Natural killer cell (primary cell): ENCODE data around the gene ZNF30. TPM values are rescaled to one million over a fixed set of nuclear protein-coding genes. Genes with fewer than 3 reads are reported as not detected.

Experiments
- ATAC-seq, 3 donors: fragments of 150-1000 bp in 2 of 3; fragments of 200-7000 bp in 1 of 3; cut with Tn5 transposase; 1 replicate in 1 of 3; 2 replicates in 2 of 3; pipeline ENCODE4 v1.10.0; 2021; ENCODE audit warnings: mild to moderate bottlenecking in 2 of 3, moderate library complexity in 2 of 3
- DNase-seq, 2 donors: peaks; one replicate each; pipeline versions ENCODE4 v3.0.0 to v3.0.0-alpha.2; 2013 to 2021; ENCODE audit warnings: mixed read lengths in 1 of 2
- H3K27ac ChIP-seq: one replicate; pipeline ENCODE4 v1.5.1; 2013; ENCODE audit warnings: mild to moderate bottlenecking, low read length
- H3K27me3 ChIP-seq: one replicate; pipeline ENCODE4 v1.6.1; 2013; ENCODE audit warnings: low read length; ENCODE audit not compliant: control insufficient read depth, insufficient read depth
- H3K36me3 ChIP-seq: one replicate; pipeline ENCODE4 v1.6.1; 2013; ENCODE audit warnings: low read length; ENCODE audit not compliant: control insufficient read depth, insufficient read depth
- H3K4me1 ChIP-seq: one replicate; pipeline ENCODE4 v1.6.1; 2013; ENCODE audit warnings: low read length; ENCODE audit not compliant: control insufficient read depth, insufficient read depth
- H3K4me3 ChIP-seq: one replicate; pipeline ENCODE4 v1.5.1; 2013; ENCODE audit warnings: low read length
- H3K9me3 ChIP-seq: one replicate; pipeline ENCODE4 v1.6.1; 2013; ENCODE audit warnings: low read length; ENCODE audit not compliant: control insufficient read depth, insufficient read depth
- H3K27ac Mint-ChIP-seq, 2 donors: one replicate each; pipeline ENCODE4 v1.8.0; 2022; ENCODE audit warnings: mild to moderate bottlenecking in 2 of 2, mixed read lengths in 2 of 2, moderate library complexity in 1 of 2
- H3K27me3 Mint-ChIP-seq, 2 donors: one replicate each; pipeline ENCODE4 v1.8.0; 2022; ENCODE audit warnings: low read depth in 2 of 2, mixed read lengths in 2 of 2
- H3K36me3 Mint-ChIP-seq: one replicate; pipeline ENCODE4 v1.8.0; 2022; ENCODE audit warnings: mixed read lengths
- H3K4me1 Mint-ChIP-seq, 2 donors: one replicate each; pipeline ENCODE4 v1.8.0; 2022; ENCODE audit warnings: mixed read lengths in 2 of 2
- H3K4me3 Mint-ChIP-seq: one replicate; pipeline ENCODE4 v1.8.0; 2022; ENCODE audit warnings: mild to moderate bottlenecking, moderate library complexity, mixed read lengths
- H3K9me3 Mint-ChIP-seq, 2 donors: one replicate each; pipeline ENCODE4 v1.8.0; 2022; ENCODE audit warnings: mixed read lengths in 2 of 2
- CTCF ChIP-seq: fragments of 200-600 bp; IDR thresholded peaks from one replicate; pipeline ENCODE4 v1.8.0; 2022; ENCODE audit warnings: antibody characterized with exemption
- WGBS: methylation state at CpG from one replicate; pipeline ENCODE4 v1.1.7; 2013; ENCODE audit warnings: missing lambda C conversion rate; ENCODE audit not compliant: insufficient coverage; 5-methylcytosine and 5-hydroxymethylcytosine counted together
- intact Hi-C: fragments of 100-400 bp; cut with micrococcal nuclease; formaldehyde crosslinking; loops from one replicate; pipeline ENCODE4 v1.14.2; 2022
- total RNA-seq, 4 donors: library from RNA; stranded (reverse); fragments of 120-200 nt in 1 of 4; gene quantifications; one replicate each; pipeline versions ENCODE4 v1.2.3 to v1.2.4, GENCODE V29; 2013 to 2022

Gene ZNF30
- 1 to 10 TPM; 2.7 to 4.3 (median 3.8) TPM for total RNA-seq
- 7.1 TPM for total RNA-seq (2013)

DNA sequence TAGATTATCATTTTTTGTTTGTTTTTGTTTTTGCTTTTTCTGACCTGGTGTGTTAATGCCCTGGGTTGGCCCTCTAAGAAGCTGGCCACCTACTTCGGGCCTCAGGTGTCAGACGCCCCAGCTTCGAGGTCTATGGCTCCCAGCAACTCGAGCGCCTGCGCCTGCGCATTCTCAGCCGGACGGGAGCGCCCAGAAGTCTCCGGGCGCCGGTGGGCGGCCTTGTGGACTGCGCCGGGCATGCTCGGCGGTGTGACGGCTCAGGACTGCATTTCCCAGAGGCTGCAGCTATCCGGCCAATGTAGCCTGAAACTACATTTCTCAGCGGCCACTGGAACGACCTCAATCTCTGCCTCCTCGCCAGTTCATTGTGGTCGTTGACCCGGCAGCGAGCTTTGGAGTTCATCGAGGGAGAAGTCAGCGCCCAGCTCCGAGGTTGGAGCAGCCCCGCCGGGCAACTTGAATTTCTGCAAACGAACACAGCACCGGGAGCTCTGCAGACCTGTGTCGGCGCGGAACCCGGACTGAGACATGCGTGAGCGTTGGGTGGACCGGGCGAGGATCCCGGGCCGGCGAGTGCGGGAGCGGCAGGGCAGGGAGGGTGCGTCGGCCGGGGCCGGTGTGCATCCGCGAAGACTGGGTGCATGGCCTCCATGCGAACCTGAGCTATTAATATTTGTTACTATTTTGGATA, at the start of gene ZNF30:
ZNF30 (plus strand) TSS at position 219 of the 691 bp plus-strand sequence. CDS start 3,045 bp downstream, outside the sequence.
- H3K9me3 Mint-ChIP-seq, result no peaks in the 10 kb centered on the region
- H3K27ac ChIP-seq, result peak within 1 kb of the TSS; percentile 52

GRCh38 chr19:34879563-34879962, 47.1 kb upstream of the ZNF30 start:
- H3K27ac ChIP-seq, result no peak overlapping the region
- Mint-ChIP-seq H3K4me3 (no peak overlapping the region), H3K4me1 (no peaks in the 10 kb centered on the region), H3K27me3 (peaks cover 9 to 22% of the 10 kb centered on the region in 2 donors), H3K27ac (no peak overlapping the region), H3K9me3 (peaks cover 0 to 2% of the 10 kb centered on the region in 2 donors), H3K36me3 (peaks cover 5% of the 10 kb centered on the region)
- H3K36me3 ChIP-seq, result no peaks in the 10 kb centered on the region
- no peaks in the 10 kb centered on the region for H3K4me1 ChIP-seq
- intact Hi-C loops, result no loop called here
- no peaks in the 10 kb centered on the region for H3K9me3 ChIP-seq
- no peak overlapping the region for H3K4me3 ChIP-seq
- no peaks in the 10 kb centered on the region for H3K27me3 ChIP-seq
- no peak for DNase-seq
- no peak for TF ChIP-seq CTCF
- ATAC-seq, result no peak

More for the DNA sequence above, at the start of gene ZNF30:
- Mint-ChIP-seq H3K27me3 (peaks cover 3 to 7% of the 10 kb centered on the region in 2 donors), H3K36me3 (no peaks in the 10 kb centered on the region), H3K4me3 (peak within 1 kb of the TSS; percentile 94), H3K4me1 (peaks cover 13 to 14% of the 10 kb centered on the region in 2 donors), H3K27ac (peak within 1 kb of the TSS; percentile 63 to 83)
- intact Hi-C loops, result no loop called here
- WGBS, result under 1% methylated on average over 53 of the region's 53 CpGs
- ATAC-seq, result peak; percentile 91 to 99 (median 98)
- Histone ChIP-seq H3K27me3 (no peaks in the 10 kb centered on the region), H3K36me3 (no peaks in the 10 kb centered on the region), H3K4me3 (peak within 1 kb of the TSS; percentile 90), H3K9me3 (no peaks in the 10 kb centered on the region), H3K4me1 (peaks cover 10% of the 10 kb centered on the region)
- DNase-seq, result peak; percentile 72 to 87
- TF ChIP-seq CTCF, result no peak

DNA sequence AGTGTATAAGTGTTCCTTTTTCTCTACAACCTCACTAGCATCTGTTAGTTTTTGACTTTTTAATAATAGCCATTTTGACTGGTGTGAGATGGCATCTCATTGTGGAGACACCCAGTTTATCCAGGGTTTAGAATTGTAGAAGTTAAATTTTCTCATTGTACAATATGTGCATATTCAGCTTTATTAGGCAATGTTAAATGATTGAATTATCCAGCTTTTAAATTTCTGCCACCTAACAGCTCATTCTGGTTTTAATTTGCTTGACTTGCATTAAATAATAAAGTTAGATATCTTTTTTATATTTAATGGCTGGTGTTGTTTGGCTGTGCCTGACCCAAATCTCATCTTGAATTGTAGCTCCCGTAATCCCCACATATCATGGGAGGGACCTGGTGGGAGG, 46.7 kb upstream of the ZNF30 start:
- no peak overlapping the region for H3K4me3 ChIP-seq
- no peak for TF ChIP-seq CTCF
- Mint-ChIP-seq H3K27ac (no peak overlapping the region), H3K4me1 (no peaks in the 10 kb centered on the region), H3K27me3 (peaks cover 9 to 27% of the 10 kb centered on the region in 2 donors), H3K36me3 (peaks cover 10% of the 10 kb centered on the region), H3K4me3 (no peak overlapping the region), H3K9me3 (peaks cover 4 to 6% of the 10 kb centered on the region in 2 donors)
- ATAC-seq, result no peak
- no peaks in the 10 kb centered on the region for H3K36me3 ChIP-seq
- no peaks in the 10 kb centered on the region for H3K27me3 ChIP-seq
- DNase-seq, result no peak
- no peaks in the 10 kb centered on the region for H3K4me1 ChIP-seq
- WGBS, result 100% methylated on average over 1 of the region's 1 CpG
- no peak overlapping the region for H3K27ac ChIP-seq
- H3K9me3 ChIP-seq, result no peaks in the 10 kb centered on the region
- intact Hi-C loops, result no loop called here

- H3K4me1 Mint-ChIP-seq, result no peaks in the 10 kb centered on the region
- Histone ChIP-seq H3K27ac (no peak overlapping the region), H3K4me3 (no peak overlapping the region), H3K27me3 (no peaks in the 10 kb centered on the region), H3K36me3 (no peaks in the 10 kb centered on the region), H3K4me1 (no peaks in the 10 kb centered on the region), H3K9me3 (peaks cover 5% of the 10 kb centered on the region)
- peaks cover 6 to 30% of the 10 kb centered on the region in 2 donors for H3K27me3 Mint-ChIP-seq
- TF ChIP-seq CTCF, result no peak
- intact Hi-C loops, result no loop called here
- peaks cover 25% of the 10 kb centered on the region for H3K36me3 Mint-ChIP-seq
- ATAC-seq (no peak), DNase-seq (no peak)
- 40% methylated on average over 1 of the region's 1 CpG for WGBS
- no peak overlapping the region for H3K27ac Mint-ChIP-seq
- H3K4me3 Mint-ChIP-seq, result no peak overlapping the region
- peaks cover 8 to 13% of the 10 kb centered on the region in 2 donors for H3K9me3 Mint-ChIP-seq
These were observed 44.7 kb upstream of the ZNF30 start for GRCh38 chr19:34881982-34882381.
